NCI-H1930 (cell line): ENCODE measurements around the gene ZC3H10.

Experiments used
- DNase-seq, 2 experiments: peaks; one replicate each; lab custom pipeline; 2025; lab: John Stamatoyannopoulos, UW

The ZC3H10 gene

GRCh38 chr12:56127888-56128669, 10.0 kb downstream of the ZC3H10 start, which contains the start of gene ESYT1:
ESYT1 (plus strand) TSS chr12:56128267; CDS start chr12:56128320, 53 bp downstream.
- DNase-seq = peak; percentile 96 to 98

DNA sequence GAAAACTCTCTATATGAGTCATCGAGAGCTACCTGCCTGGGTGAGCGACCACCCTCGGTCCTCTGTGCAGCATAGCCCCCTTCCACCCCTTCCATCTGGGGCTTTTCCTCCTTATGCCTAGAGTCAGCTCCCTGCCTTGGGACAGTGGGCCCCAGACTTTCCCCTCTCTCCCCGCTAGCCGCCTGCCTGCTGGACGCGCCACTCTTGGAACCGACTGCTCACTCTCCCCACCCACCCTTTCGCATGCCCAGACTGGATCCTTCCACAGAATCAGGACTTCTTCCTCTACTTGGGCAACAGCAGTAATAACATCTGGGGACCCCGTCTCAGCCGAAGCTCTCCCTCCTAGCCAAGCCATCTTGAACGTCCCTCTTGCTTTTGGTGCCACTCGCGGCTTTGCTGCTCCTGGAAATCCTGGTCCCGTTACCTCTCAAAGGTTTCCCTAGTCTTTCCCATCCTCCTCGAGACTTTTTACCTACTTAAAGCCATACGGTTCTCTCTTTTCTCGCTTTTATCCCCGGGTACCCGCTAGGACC, 10.7 kb downstream of the ZC3H10 start:
- DNase-seq = no peak

DNA sequence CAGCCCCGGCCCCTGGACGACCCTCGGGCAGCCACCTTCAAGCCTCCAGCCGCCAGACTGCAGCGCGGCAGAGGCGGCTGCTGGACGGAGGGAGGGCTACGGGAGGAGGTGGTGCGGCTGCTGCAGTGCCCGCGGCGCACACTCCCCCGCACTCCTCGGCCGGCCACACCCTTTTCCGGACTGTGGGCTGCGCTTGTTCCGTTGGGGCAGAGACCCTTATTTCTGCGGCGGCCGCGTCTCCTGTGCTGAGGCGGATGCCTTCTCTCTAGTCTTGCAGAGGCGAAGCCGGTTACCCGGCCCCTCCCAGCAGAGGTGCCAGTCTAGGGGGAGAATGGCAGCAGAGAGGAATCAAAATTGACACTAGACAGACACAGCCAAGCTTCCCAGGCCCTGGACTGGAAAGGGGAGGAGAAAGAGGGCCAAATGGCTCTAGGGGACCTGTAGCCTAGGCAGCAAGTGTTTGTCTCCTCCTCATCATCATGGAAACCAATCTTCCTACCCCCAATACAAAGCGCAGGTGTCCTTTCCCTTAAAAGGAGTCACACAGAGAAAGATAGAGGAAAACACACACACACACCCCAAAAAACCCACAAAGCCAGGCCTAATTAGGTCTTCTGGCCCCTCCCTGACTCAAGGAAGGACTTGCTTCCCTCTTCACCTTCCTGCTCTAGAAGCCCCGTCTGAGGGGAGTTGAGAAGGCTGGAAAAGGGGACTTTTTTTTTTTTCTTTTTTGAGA, 11.3 kb downstream of the ZC3H10 start:
- no peak for DNase-seq

DNA sequence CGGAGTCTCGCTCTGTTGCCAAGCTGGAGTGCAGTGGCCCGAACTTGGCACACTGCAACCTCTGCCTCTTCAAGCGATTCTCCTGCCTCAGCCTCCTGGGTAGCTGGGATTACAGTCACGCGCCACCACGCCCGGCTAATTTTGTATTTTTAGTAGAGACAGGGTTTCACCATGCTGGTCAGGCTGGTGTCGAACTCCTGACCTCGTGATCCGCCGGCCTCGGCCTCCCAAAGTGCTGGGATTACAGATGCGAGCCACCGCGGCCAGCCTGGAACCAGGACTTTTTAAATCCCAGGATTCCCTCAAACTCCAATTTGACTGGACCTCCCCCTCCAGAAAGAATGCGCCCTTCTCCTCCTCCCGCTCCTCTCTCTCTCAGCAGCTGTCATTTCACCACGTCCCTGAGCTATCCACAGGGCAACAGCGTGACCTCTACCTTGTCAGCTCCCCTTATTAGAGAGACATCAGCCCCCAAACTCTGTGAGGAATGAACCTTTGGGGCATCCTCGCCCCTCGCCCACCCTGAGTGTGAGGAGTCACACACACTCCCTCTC, 12.0 kb downstream of the ZC3H10 start:
- no peak for DNase-seq

- no peak for DNase-seq
These were observed 12.8 kb downstream of the ZC3H10 start for GRCh38 chr12:56130876-56131275.

GRCh38 chr12:56134897-56135296, 16.8 kb downstream of the ZC3H10 start:
- DNase-seq = no peak

GRCh38 chr12:56137853-56138571, 19.9 kb downstream of the ZC3H10 start:
- DNase-seq = no peak

- no peak for DNase-seq
These were observed 24.1 kb downstream of the ZC3H10 start for GRCh38 chr12:56141946-56142784.

DNA sequence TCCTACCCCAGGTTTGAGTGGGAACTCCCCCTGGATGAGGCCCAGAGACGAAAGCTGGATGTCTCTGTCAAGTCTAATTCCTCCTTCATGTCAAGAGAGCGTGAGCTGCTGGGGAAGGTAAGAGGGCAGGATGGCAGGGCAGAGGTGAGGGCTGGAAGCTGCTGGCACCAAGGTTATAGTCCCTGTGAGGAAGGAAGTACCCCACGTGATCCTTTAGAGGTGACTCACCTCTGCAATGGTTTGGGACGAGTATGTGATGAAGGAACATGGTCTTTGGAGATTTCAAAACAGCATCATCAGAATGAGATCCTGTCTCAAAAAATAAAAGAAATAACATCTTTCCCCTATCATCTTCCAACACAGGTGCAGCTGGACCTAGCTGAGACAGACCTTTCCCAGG, 25.2 kb downstream of the ZC3H10 start:
- no peak for DNase-seq

DNA sequence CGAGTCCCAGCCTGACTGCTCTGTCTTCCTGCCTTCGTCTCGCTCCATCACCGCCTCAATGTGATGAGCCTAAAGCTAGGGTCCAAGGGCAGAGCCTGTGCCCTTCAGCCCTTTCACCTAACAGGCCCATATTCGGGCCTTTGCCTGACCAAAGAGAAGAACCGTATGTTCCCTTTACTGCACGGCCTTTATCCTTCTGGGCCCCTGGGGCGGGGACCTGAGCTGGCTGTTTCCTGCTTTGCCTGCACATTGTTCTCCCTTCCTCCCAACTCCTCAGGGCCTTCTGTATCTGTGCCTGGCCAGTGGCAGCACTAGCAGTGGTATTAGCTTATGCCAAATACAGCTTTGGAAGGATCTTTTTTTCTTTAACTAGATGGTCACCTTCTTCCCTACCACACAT, 25.8 kb downstream of the ZC3H10 start:
- DNase-seq = no peak

GRCh38 chr12:56145217-56145616, 27.2 kb downstream of the ZC3H10 start:
- DNase-seq = no peak

- no peak for DNase-seq
These were observed 28.7 kb downstream of the ZC3H10 start for GRCh38 chr12:56146492-56147460.

DNA sequence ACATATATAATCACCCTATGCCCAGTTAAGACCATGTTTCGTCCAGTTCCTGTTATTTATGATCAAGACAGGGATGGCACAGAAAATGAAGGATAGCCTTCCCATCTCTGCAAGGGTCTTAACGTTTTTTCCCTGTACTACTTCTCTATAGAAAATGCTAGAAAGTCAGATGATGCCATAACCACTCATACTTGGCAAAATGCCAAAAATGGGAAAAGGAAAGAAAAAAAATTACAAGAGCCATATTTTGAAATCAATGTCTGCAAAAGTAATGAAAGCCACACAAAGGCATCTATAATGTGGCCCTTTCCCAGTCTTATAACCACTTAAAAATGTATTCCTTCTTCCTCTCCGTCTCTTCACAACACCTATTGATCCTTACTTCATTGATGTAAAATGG, 32.5 kb downstream of the ZC3H10 start:
- DNase-seq = no peak

- DNase-seq = peak; percentile 47 to 62
These were observed 33.6 kb downstream of the ZC3H10 start for GRCh38 chr12:56151672-56152131.

DNA sequence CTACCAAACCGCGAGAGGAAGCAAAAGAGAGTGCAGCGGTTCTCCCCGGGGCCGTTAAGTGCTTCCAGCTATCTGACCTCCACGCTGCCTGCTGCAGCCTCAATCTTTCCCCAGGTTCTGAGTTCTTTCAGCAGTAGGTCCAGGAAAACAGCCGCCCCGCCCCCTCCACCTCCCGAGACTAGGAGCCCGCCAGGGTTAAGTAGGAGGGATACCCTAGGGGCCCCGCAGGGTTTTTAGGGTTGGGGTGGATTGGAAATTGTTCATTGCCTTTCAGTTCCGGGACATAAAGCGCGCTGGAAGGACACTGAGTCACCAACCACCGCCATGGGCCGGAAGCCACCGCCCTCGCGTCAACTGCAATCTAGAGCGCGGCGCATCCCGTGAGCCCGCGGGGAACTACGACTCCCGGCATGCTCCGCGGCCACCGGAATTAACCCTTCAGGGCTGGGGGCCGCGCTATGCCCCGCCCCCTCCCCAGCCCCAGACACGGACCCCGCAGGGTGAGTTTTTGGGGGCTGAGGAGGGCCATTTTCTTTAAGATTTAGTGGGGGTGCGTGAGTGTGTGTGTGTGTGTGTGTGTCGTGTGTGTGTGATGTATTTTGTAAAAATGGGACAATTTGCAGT, 34.2 kb downstream of the ZC3H10 start, which contains the start of gene MYL6B:
TSS of gene MYL6B (plus strand) at position 456 of the 624 bp plus-strand sequence. CDS start 1,332 bp downstream, outside the sequence.
- peak; percentile 83 to 84 for DNase-seq

DNA sequence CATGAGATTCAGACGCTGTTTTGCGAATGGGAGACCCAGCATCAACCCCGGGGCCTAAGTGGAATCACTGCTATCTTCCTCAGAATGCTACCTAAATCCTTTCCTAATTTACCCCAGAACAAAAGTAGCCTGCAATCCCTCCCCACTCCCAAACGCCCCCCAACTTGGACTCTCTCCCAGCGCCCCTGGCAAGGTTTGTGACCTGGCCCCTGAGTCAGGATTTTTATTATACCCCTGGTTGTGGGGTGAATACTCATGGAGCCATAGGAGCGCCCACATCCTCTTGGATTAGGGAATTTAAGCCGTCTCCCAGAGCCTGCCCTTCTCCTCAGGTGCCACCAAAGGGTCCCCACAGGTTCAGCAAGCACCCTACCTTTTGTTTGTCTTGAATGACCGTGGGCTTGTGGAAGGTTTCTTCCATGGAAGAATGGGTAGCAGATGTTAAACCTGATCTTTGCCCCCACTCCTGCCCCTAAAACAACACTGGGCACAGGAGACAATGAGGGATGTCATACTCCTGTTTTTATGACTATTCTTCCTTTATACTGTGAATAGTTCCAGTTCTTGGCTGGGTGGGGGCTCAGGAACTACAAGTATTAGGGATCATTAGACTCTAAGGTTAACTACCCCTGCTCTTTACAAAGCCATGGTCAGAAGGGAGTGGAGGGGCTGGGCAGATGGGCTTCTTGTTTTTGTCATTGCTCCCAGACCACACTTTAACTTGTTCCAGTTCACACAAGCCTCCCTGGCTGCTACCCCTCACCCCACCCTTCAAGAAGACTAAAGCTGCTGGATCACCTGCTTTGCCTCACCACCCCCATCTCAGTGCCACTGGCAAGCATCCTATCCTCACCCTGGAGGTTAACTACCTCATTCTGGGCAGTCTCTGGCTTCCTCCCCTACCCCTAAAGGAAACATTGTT, 35.0 kb downstream of the ZC3H10 start:
- no peak for DNase-seq

DNA sequence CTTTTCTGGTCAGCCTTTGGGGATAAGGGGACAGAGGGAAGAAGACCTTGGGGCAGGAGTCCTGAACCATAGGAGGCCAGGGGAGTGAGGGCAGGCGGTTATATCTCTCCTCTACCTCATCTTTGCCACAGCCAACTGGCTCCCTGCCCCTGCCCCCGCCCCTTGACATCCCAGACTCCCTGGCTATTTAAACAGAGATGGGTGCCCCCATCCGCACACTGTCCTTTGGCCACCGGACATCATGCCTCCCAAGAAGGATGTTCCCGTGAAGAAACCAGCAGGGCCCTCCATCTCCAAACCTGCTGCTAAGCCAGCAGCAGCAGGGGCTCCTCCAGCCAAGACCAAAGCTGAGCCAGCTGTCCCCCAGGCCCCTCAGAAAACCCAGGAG, 35.6 kb downstream of the ZC3H10 start:
- DNase-seq = no peak

- DNase-seq = no peak
These were observed 36.2 kb downstream of the ZC3H10 start for GRCh38 chr12:56154246-56154771.
